Measurements from ENCODE around the gene PER2. TPM values are rescaled to one million over a fixed set of nuclear protein-coding genes. Genes with fewer than 3 reads are reported as not detected.

PER2 gene
- total RNA-seq, 1 experiment from 2014 or later = 3.7 TPM

DNA sequence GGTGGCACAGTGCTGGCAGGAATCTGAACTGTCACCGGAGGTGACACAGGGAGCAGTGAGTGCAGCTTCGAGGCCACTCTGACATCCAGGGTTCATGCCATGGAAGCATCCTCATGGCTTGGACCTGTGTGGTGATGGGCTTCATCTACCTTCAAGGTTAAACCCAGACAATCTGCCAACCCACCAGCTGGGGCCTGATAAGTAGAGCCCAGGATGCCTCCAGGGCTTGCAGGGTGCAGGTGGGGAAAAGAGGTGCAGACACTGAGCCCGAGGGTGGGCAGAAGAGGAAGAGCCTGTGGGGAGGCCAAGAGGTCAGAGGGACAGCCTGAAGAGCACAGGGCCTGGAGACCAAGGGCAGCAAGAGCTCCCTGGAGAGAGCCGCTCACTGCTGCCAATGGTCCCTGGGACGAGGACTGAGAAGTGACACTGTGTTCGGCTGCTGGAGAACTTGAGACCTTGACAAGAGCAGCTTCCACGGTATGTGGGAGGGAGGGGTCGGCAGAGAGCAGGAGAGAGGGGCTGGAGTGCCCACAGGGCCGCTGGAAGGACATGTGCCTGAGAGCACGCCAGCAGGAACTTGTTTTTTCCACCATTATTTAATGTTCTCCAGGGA, 40.5 kb downstream of the PER2 start:
- no peak for DNase-seq (ENCODE audit: low read depth)

DNA sequence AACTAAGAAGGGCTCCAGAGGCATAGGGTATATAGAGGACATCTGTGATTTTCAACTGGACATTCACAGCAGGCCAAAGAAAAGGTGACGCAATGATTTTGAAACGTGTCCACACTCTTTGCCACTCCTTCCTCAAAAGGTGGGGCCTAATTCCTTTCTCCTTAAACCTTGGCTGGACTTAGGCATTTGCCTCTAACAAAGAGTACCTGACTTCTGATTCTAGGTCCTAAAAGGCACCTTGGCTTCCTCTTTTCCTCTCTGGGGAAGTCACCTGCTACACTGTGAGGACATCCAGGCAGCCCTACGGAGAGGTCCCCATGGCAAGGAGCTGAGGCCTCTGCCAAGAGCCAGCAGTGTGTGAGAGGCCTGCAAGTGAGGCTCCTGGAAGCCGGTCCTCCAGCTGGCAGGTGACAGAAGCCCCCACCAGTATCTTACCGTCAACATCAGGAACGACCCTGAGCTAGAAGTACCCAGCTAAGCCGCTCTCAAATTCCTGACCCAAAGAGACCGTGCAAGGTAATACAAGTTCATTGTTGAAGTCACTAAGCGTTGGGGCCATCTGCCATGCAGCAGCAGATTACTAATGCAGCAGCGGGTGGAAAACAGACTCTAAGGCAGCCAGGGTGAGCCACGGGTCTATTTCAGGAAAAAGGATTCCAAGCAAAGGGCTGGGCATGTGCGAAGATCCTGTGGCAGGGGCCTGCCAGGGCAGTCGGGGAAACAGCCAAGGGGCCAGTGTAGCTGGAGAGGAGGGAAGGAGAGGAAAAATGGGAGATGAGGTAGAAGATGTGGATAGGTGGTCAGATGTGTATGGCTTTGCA, 41.2 kb downstream of the PER2 start:
- DNase-seq (ENCODE audit: low read depth) = no peak

DNA sequence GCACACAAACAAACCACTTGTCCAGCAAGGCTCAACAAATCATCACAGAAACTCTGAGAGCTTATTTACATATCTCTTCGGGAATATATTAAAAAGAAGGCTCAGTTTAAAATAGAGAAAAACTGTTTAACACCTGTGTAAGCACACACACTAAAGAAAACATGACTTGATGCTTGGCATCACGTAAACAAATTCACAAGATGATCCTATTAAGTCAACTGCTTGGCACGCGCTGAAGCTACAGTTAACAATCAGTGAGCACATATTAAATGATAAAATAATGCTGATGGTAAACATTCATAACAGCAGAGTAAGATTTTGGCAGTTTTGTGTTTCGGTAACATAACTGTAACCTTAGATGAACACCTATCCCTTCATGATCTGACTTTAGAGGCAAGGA, 44.3 kb downstream of the PER2 start:
- DNase-seq (ENCODE audit: low read depth) = no peak

DNA sequence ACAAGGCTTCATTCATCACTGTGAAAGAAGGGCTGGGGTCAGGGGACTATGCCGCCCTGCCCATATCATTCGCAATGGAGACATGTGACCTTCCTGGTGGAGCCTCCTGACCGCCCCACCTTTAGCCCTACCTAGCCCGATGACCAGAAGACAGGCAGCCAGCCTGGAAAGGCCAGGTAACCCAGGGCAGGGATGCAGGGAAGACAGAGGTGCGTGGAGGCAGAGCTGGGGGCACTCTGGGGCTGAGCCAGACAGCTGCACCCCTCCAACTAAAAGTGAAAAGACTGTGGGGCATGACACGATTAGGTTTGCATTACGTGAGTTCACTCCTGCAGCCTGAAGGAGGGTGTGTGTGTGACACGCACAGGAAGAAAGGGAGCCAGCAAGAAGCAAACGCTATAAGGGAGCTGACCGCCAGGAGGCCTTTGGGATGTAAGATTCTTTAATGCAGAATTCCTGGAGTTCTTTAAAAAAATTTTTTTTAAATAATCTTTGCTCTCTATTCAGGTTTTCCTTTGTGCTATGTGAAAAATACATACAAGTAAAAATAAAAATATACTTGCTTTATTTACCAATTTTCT, 44.8 kb downstream of the PER2 start:
- no peak for DNase-seq (ENCODE audit: low read depth)

DNA sequence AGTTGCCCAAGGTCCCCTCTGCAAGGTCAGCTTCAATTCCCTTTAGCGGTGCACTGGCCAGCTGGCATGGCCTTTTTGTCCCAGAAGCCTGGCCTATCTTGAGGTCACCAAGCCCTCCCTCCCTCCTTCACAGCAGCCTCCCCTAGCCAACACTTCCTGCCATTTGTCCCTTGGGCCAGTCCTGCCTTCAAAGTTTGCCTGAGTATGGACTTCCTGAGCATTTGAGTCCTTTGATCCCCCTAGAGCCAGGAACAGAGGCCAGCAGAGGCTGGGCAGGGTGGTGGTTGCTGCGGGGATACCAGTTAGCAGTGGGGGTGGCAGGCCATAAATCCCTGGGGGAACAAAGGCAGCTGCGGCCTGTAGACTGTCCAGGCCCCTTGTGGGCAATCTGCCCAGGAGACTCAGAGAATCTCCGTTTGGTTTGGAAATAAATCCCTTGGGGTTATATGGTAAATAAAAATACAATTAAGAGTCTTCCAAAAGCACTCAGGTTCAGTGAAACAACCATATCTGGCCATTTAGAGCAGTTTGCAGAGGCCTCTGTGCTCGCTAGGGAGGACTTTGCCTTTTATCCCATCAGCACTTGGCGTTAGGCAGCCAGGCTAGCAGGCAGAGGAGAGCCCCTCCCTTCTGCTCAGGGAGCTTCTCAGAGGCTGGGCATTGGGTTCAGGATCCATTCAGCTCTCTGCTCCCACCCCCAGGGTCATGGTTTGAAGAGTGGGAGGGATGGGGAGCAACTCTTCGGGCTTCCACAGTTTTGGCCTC, 45.5 kb downstream of the PER2 start:
- no peak for DNase-seq (ENCODE audit: low read depth)

DNA sequence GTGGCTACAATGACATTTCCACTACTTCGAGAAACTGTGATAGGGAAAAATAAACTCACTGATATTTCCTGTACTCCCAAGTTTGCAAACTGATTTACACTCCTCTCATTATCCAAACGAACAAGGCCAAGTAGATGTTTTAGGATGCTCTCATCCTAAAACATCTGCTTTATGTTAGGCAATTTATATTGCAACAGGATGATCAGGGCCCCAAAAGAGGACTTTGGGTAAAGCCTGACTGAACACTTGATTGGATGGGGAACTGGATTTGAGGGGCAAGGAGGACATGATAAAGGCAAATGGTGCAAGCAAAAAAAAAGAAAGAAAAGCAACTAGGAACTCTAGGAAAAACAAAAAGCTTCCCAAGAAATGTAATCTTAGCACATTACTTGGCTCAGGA, 46.4 kb downstream of the PER2 start:
- DNase-seq (ENCODE audit: low read depth) = no peak

DNA sequence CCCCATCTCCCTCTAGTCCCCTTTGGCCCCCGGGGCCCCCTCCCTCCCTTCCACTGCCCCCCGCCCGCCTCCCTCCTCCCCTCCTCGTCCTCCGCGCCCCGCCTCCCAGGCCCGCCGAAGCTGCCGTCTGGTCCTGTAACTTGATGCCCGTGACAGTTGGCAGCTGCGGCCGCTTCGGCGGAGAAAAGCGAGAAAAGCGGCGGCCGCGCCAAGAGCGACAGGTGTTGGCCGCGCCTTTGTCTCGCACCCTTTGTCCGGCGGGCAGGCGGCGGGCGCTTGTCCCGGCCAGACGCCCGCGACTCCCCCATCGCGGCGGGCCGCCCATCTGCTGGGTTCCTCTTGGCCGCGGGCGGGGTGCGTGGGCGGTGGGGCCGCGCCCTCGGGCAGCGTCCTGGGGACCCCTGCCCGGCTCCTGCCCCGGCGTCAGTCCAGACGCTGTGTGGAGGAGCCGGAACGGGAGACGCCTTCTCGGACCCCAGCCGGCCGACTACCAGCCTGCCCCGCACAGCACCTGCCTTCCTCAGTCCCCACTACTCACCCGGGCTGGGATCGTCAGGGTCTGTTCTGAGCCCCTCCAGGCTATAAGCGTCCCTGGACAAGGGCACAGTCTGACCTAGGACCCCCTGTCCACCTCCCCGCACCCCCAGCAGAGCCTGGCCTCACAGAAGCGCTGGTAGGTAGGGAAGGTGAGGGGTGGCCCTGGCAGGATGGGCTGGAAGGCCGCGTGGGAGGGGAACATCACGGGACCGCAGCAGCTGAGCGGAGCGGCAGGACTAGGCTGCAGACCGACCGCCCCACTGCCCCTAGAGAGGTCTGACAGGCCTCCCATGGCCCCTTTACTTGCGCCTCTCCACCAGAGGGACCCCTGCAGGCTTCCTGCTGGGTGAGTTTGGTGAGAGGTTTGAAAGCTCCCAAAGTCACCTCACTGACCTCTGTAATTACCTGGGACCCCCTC, 47.4 kb downstream of the PER2 start:
- DNase-seq (ENCODE audit: low read depth) = peak; percentile 48

DNA sequence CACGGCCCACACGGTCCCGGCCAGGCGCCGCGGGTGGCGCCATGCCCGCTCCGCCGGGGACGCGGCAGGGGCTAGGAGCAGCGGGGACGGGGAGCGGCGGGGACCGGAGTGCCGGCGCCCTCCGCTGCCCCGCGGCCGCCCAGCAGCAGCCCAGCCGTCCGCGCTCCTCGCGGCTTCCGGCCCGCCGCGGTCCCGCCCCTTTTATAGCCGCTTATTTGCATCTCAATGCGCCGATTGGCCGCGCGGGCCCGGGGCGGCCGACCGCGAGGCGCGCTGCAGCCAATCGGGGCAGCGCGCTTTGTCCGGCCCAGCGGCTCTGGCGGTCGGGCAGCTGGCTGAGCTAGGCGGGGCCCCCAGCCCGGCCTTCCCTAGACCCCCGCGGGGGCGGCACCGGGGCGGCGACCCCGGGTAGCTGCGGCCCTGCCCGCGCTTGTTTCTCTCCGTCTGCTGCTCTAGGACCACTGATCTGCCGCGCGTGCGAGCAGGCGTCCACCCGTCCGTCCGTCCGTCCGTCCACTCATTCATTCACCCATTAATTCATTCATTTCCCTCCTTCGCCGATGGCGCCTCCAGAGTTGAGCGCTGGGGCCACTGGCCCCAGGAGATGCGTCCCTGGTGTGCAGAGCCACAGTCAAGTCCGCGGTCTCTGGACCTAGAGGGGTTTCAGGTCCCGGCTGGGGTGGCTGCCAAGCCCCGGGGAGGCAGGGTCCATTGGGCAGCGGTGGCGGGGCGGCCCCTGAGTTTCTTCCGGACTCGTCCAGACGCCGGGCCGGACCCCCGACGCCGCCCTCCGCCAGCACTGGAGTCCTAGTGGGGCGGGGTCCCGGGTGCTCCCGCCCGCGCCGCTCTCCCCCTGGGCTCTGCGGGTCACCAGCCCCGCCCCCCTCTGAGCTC, 48.3 kb downstream of the PER2 start, which contains the start of gene HES6:
TSS of gene HES6 (minus strand) at position 176 of the 894 bp plus-strand sequence. CDS start at position 43, 133 bp downstream.
- peak; percentile 81 for DNase-seq (ENCODE audit: low read depth)

DNA sequence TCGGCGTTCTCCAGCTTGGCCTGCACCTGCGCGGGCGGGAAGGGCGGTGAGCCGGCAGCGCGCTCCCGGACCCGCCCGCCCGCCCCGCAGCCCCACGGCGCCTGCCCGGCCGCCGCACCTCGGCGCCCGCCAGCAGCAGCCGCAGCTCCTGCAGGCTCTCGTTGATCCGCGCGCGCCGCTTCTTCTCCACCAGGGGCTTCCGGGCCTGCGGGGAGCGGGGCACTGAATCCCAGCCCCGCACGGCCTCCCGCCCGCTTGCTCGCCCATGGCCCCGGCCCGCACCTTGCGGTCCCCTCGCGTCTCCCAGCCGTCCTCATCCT, 48.9 kb downstream of the PER2 start:
- no peak for DNase-seq (ENCODE audit: low read depth)

DNA sequence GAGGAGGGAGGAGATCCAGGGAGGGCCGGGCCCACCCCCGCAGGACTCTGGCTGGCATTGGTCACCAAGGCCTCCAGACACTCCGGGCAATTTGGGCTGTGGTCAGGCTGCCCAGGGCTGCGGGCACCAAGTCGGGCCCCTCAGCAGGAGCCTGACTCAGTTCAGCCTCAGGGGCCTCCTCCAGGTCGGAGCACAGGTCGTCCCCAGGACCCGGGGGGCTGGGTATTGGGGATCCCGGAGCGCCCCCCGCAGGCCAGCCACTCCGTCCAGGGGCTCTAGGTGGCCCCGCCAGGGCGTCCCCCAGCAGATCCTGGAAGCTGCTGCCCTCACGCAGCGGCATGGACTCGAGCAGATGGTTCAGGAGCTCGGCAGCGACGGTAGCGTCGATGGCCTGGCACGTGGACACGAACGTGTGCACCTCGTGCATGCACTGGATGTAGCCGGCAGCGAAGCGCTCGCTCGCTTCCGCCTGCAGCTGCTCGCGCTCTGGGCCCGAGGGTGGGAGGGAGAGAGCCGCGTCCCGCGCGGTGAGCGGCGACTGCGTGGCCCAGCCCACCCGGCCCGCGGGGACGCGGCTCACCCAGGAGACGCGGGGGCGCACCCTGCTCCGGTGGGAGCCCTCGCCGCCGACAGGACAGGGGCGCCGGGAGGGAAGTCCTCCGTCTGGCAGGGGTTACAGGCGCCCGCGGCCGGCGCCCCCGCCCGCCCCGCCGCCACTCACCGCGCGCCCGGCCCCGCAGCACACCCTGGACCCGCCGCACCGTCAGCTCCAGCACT, 49.5 kb downstream of the PER2 start:
- no peak for DNase-seq (ENCODE audit: low read depth)

DNA sequence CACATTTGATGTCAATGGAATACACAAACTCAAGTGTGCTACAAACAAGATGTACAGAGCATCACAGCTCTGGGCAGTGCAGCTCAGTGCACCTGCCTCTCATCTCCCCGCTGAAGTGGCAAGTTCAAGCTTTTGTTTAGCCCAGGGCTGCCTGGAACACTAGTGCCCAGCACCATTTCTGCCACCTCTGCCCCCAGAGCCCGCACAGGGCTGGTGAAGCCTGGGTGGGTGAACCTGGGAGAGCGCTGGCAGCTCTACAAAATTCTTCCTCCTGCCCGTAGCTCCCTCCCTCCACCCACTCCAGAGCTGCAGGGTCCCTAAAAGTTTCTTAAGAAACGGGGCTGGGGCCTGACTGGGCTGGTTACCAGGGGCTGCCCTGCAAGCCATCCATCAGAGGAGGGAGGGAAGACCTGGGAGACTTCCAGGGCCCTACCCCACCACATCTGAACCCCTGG, 50.1 kb downstream of the PER2 start:
- DNase-seq (ENCODE audit: low read depth) = no peak

DNA sequence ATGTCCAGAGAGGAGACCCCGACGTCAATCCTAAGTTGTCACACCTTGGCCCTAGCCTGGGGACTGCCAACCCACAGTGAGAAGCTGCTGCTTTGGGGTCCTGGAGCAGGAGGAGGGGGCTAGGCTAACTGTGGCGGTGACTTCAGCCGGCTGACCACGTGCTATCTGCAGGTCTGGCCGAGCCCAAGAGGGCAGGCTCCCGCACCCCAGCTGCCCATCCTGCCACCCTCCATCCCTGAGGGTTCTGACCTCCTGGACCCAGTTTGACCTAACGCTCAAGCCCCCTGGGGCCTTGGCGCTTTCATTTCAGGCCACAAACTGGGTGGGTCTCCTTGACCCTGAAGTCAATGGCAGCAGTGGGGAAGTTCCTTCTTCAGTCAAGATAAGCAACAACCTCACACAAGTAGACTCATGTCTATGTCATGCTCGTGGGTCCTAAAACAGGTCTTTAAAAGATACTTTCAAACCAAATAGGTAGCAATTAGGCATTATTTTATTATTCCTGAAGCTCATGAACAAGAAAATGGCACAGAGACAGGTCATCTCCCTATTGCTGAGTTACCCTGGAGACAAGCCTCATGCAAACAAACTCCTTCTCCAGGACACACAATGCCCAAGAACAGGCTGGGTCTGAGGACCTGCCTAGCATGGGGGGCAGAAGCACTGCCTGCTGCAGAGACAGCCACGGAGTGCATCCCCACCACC, 50.8 kb downstream of the PER2 start:
- DNase-seq (ENCODE audit: low read depth) = peak; percentile 14

DNA sequence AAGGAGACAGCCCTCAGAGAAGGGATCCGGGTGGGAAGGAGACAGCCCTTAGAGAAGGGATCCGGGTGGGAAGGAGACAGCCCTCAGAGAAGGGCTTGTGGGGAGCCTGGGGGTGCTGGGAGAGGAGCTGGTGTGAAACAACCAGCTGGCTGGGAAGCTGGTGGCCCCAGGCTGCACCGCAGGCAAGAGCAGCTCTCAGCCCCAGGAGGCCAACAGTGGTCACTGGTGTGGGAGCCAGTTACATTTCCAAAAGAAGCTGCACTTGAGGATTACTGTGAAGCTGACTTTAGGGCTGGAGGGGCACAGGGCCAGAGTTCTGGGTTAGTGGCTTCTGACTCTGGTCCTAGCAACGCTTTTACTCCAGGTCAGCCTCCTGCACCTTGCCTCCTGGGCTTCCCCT, 51.8 kb downstream of the PER2 start:
- no peak for DNase-seq (ENCODE audit: low read depth)

DNA sequence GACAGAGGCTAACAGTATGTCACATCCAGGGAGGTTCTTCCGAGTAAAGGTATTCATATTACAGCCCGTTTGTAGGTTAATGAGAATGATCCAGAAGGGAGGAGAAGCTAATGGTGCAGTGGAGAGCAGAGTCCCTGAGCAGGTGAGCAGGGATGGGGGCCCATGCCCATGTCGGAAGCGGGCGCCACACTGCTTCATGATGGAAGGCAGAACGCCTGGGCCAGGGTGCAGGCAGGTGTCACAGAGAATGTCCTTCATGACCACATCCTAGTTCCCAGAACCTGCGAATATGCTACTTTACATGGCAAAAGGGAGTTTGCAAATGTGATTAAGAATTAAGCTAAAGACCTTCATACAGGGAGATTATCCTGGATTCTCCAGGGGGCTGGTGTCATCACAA, 52.6 kb downstream of the PER2 start:
- DNase-seq (ENCODE audit: low read depth) = no peak

DNA sequence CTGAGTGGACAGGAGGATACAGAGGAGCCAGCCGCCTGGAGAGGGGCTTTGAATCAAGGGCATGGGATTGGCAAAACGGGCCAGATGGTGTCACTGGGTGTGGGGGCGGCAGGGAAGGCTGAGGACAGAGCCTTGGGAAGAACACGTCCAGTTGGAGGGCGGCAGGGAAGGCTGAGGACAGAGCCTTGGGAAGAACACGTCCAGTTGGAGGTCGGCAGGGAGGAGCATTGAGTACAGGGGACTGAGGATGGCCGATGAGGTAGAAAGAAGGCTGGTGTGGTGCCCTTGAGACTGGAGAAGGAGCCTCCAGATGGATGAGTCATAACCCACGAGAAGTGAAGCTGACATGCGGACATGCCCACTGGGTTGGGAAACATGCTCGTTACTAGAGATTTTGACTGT, 53.1 kb downstream of the PER2 start:
- peak; percentile 9 for DNase-seq (ENCODE audit: low read depth)

DNA sequence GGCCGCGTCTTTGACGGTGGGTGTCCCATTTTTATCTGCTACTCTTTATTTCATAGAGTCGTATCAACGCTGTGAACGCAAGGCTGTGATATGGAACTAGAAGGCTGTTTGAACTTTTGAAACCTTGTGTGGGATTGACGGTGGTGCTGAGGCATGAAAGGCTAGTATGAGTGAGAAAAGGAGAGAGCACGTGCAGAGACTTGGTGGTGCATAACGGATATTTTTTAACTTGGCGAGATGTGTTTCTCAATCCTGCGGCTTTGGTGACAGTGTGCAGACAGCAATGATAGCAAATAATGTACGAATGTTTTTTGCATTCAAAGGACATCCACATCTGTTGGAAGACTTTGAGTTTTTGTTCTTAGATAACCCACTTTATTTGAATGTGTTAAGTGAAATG, 54.8 kb downstream of the PER2 start:
- DNase-seq (ENCODE audit: low read depth) = no peak

DNA sequence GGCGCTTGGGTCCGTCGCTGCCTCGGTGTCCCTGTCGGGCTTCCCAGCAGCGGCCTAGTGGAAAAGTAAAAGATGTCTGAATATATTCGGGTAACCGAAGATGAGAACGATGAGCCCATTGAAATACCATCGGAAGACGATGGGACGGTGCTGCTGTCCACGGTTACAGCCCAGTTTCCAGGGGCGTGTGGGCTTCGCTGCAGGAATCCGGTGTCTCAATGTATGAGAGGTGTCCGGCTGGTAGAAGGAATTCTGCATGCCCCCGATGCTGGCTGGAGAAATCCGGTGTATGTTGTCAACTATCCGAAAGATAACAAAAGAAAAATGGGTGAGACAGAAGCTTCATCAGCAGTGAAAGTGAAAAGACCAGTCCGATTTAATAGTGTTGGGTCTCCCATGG, 56.6 kb downstream of the PER2 start:
- no peak for DNase-seq (ENCODE audit: low read depth)

DNA sequence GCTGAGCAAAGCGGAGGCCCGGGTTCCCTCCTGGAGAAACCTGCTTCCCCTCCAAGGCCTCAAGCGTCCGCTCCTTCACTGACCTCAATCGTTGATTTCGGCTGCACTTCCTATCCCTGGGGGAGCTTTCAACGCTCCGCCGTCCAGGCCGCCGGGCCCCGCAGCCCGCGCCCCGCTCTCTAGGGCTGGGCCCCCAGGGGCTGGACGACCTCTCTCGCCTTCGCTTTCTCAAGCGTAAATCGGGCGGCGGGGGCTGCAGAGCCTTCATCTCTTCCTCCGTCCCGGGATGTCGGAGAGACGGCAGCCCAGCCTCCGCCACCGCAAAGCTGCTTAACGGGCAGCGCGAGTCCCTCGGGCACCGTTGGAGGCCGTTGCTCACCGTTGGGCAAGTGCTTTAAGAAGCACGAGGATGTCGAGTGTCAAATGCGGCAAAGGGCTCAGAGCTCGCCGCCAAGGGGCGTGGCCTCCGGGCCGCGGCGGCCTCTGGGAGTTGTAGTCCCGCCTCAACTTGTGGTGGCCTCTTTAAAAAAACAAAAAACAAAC, 57.1 kb downstream of the PER2 start:
- no peak for DNase-seq (ENCODE audit: low read depth)
